Ovary (tissue), 9 donors: ENCODE results near the gene PPP2R2B. TPM values are rescaled to one million over a fixed set of nuclear protein-coding genes. Genes with fewer than 3 reads are reported as not detected.

ENCODE experiments used
- DNase-seq, 5 donors: peaks; one replicate each; pipeline ENCODE4 v3.0.0-alpha.2; 2019 to 2020
- H3K27ac ChIP-seq, 2 donors: fragments of 200-600 bp; one replicate each; pipeline versions ENCODE4 v1.5.1 to v1.8.0; 2019 to 2022
- H3K27me3 ChIP-seq: fragments of 200-600 bp; one replicate; pipeline ENCODE4 v1.8.0; 2022
- H3K36me3 ChIP-seq: fragments of 200-600 bp; sonication (generic); one replicate; pipeline ENCODE4 v1.5.1; 2019
- H3K4me1 ChIP-seq: one replicate; pipeline ENCODE4 v1.8.1; 2013; ENCODE audit warnings: mild to moderate bottlenecking, moderate library complexity; ENCODE audit not compliant: insufficient read depth
- H3K4me3 ChIP-seq: fragments of 200-600 bp; sonication (generic); one replicate; pipeline ENCODE4 v1.5.1; 2017
- H3K9me3 ChIP-seq, 2 donors: fragments of 200-600 bp in 1 of 2; sonication (generic) in 1 of 2; one replicate each; pipeline versions ENCODE4 v1.5.1 to v1.8.1; 2013 to 2019; ENCODE audit warnings: mild to moderate bottlenecking in 1 of 2, moderate library complexity in 1 of 2
- CTCF ChIP-seq, 3 donors: fragments of 450-650 bp in 2 of 3; fragments of 200-600 bp in 1 of 3; IDR thresholded peaks; one replicate each; pipeline versions ENCODE4 v1.5.1 to v1.8.0; 2016 to 2022; ENCODE audit warnings: antibody characterized with exemption in 3 of 3, mild to moderate bottlenecking in 1 of 3
- EP300 ChIP-seq: sonication (generic); formaldehyde crosslinking; IDR thresholded peaks from one replicate; pipeline ENCODE4 v1.6.1; 2017; ENCODE audit warnings: antibody characterized with exemption
- POLR2A ChIP-seq: fragments of 450-650 bp; IDR thresholded peaks from one replicate; pipeline ENCODE4 v1.6.1; 2017; ENCODE audit warnings: antibody characterized with exemption, mild to moderate bottlenecking, moderate library complexity
- WGBS, 3 donors: extraction: QIAGEN DNeasy Blood & Tissue Kit in 1 of 3; methylation state at CpG; one replicate each; pipeline versions ENCODE4 v1.1.5 to v1.1.7; 2013 to 2017; 5-methylcytosine and 5-hydroxymethylcytosine counted together
- intact Hi-C, 4 donors: fragments of 100-400 bp; cut with DNase I; formaldehyde crosslinking; loops; one replicate each; pipeline versions ENCODE4 v1.11.0 to v1.15.1; 2022 to 2023
- polyA plus RNA-seq, 2 donors: library from polyadenylated mRNA; stranded (reverse); fragments of 200-250 nt in 1 of 2; fragments of 350-450 nt in 1 of 2; fragmentation: Illumina TruSeq in 1 of 2; extraction: RNeasy Lipid Tissue Mini Kit (QIAGEN cat#74804) in 1 of 2; gene quantifications; one replicate each; pipeline ENCODE4 v1.2.3, GENCODE V29; 2013 to 2014
- total RNA-seq, 7 donors: library from RNA; depleted of rRNA in 2 of 7; stranded (reverse); fragments of >200 nt in 2 of 7; fragmentation: NEBNext Ultra II Directional in 3 of 7; extraction: Animal tissue kit (Norgen Biotek cat#: 25700) in 3 of 7; gene quantifications; one replicate each; pipeline versions ENCODE4 v1.1.0 to v1.2.4, GENCODE V29; 2016 to 2023
- donor health status: DM: no; HTN: no; CAD: no; lungs with moderate emphysema.
- donor health status: DM: no; HTN: no; CAD: no.
- donor health status: Bipolar disorder and iron deficiency.
- donor health status: DM: yes; HTN: yes; CAD: no.
- donor health status: DM: no; HTN: no; CAD: no.
- donor health status: DM: yes; HTN: yes; CAD: no.

Gene PPP2R2B
- total and polyA plus RNA-seq, 9 donors: 0.12 to 20.8 (median 1.2) TPM; not detected in 1

GRCh38 chr5:146706321-146706972 is 172.1 kb downstream of the PPP2R2B start:
- Histone ChIP-seq H3K27me3 (no peaks in the 10 kb centered on the region), H3K4me1 (no peaks in the 10 kb centered on the region), H3K9me3 (no peaks in the 10 kb centered on the region), H3K36me3 (no peaks in the 10 kb centered on the region), H3K4me3 (no peak overlapping the region), H3K27ac (no peak overlapping the region)
- DNase-seq: no peak
- 90 to 95% (median 91%) methylated on average over 32 of the region's 32 CpGs for WGBS, 3 donors
- TF ChIP-seq POLR2A (no peak), CTCF (IDR thresholded peaks at IDR 0.05) (no peak), EP300 (no peak)
- intact Hi-C loops: no loop called here

- Histone ChIP-seq H3K4me3 (no peak overlapping the region), H3K27ac (no peak overlapping the region), H3K27me3 (no peaks in the 10 kb centered on the region), H3K9me3 (no peaks in the 10 kb centered on the region), H3K36me3 (no peaks in the 10 kb centered on the region), H3K4me1 (no peaks in the 10 kb centered on the region)
- 43 to 51% (median 45%) methylated on average over 4 of the region's 4 CpGs for WGBS, 3 donors
- no peak for DNase-seq
- TF ChIP-seq CTCF (IDR thresholded peaks at IDR 0.05) (no peak), POLR2A (no peak), EP300 (no peak)
- intact Hi-C loops: no loop called here
Observed at GRCh38 chr5:146704949-146705665, 173.4 kb downstream of the PPP2R2B start.

GRCh38 chr5:146703899-146704298 is 174.7 kb downstream of the PPP2R2B start:
- H3K4me1 ChIP-seq: no peaks in the 10 kb centered on the region
- no peaks in the 10 kb centered on the region for H3K36me3 ChIP-seq
- H3K27ac ChIP-seq: no peak overlapping the region
- DNase-seq: no peak
- no peak overlapping the region for H3K4me3 ChIP-seq
- 6 to 13% (median 8%) methylated on average over 1 of the region's 1 CpG for WGBS, 3 donors
- no peaks in the 10 kb centered on the region for H3K27me3 ChIP-seq
- intact Hi-C loops: no loop called here
- TF ChIP-seq POLR2A: no peak
- no peak for TF ChIP-seq CTCF (IDR thresholded peaks at IDR 0.05)
- TF ChIP-seq EP300: no peak
- H3K9me3 ChIP-seq: no peaks in the 10 kb centered on the region

GRCh38 chr5:146703499-146703898 is 175.1 kb downstream of the PPP2R2B start:
- no peaks in the 10 kb centered on the region for H3K36me3 ChIP-seq
- TF ChIP-seq CTCF (IDR thresholded peaks at IDR 0.05) (no peak), EP300 (no peak), POLR2A (no peak)
- H3K4me3 ChIP-seq: no peak overlapping the region
- H3K9me3 ChIP-seq: no peaks in the 10 kb centered on the region
- H3K27ac ChIP-seq: no peak overlapping the region
- intact Hi-C loops: no loop called here
- no peaks in the 10 kb centered on the region for H3K27me3 ChIP-seq
- DNase-seq: no peak
- no peaks in the 10 kb centered on the region for H3K4me1 ChIP-seq
